HUES64 (cell line): Measurements from ENCODE around the gene STARD6.

Source experiments
- H3K27ac ChIP-seq: 2 replicates; pipeline ENCODE4 v1.7.0; 2013; ENCODE audit warnings: low read depth, low read length, inconsistent platforms
- H3K27me3 ChIP-seq: 2 replicates; pipeline ENCODE4 v1.6.1; 2013; ENCODE audit warnings: mild to moderate bottlenecking, low read length; ENCODE audit not compliant: insufficient read depth
- H3K36me3 ChIP-seq: 2 replicates; pipeline ENCODE4 v1.6.1; 2013; ENCODE audit warnings: mild to moderate bottlenecking, low read length; ENCODE audit not compliant: insufficient read depth
- H3K4me1 ChIP-seq: 2 replicates; pipeline ENCODE4 v1.6.1; 2013; ENCODE audit warnings: mild to moderate bottlenecking, low read length, moderate library complexity; ENCODE audit not compliant: insufficient read depth
- H3K4me3 ChIP-seq: 2 replicates; pipeline ENCODE4 v1.5.1; 2013; ENCODE audit warnings: mild to moderate bottlenecking, low read length, moderate library complexity
- H3K9ac ChIP-seq: 2 replicates; pipeline ENCODE4 v1.6.1; 2013; ENCODE audit warnings: mild to moderate bottlenecking, low read depth, low read length
- H3K9me3 ChIP-seq: 2 replicates; pipeline ENCODE4 v1.6.1; 2013; ENCODE audit warnings: low read depth, low read length; ENCODE audit not compliant: insufficient read depth
- WGBS: fragments of 150-250, 120-280 bp; methylation state at CpG from one replicate; pipeline ENCODE4 v1.1.7; 2013; ENCODE audit warnings: missing lambda C conversion rate; 5-methylcytosine and 5-hydroxymethylcytosine counted together

Gene STARD6

DNA sequence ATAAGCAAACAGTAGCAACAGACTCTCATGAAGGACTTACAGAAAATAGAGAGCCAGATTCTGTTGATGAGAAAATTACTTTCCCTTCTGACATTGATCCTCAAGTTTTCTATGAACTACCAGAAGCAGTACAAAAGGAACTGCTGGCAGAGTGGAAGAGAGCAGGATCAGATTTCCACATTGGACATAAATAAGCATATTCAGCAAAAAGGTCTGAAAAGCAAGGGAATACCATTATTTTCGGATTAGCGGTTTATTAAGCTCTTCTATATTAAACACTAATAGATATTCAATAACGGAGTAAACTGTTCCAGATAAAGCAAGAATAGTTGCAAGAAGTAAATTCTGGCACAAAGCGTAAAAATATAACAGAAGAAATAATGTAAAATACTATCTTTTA, 63.4 kb downstream of the STARD6 start:
- WGBS, result 100% methylated on average over 1 of the region's 4 CpGs
- H3K4me1 ChIP-seq, result no peaks in the 10 kb centered on the region
- no peak overlapping the region for H3K27ac ChIP-seq
- no peaks in the 10 kb centered on the region for H3K27me3 ChIP-seq
- H3K9ac ChIP-seq, result no peak overlapping the region
- H3K36me3 ChIP-seq, result peaks cover 56% of the 10 kb centered on the region
- H3K4me3 ChIP-seq, result no peak overlapping the region
- H3K9me3 ChIP-seq, result peaks cover 13% of the 10 kb centered on the region

DNA sequence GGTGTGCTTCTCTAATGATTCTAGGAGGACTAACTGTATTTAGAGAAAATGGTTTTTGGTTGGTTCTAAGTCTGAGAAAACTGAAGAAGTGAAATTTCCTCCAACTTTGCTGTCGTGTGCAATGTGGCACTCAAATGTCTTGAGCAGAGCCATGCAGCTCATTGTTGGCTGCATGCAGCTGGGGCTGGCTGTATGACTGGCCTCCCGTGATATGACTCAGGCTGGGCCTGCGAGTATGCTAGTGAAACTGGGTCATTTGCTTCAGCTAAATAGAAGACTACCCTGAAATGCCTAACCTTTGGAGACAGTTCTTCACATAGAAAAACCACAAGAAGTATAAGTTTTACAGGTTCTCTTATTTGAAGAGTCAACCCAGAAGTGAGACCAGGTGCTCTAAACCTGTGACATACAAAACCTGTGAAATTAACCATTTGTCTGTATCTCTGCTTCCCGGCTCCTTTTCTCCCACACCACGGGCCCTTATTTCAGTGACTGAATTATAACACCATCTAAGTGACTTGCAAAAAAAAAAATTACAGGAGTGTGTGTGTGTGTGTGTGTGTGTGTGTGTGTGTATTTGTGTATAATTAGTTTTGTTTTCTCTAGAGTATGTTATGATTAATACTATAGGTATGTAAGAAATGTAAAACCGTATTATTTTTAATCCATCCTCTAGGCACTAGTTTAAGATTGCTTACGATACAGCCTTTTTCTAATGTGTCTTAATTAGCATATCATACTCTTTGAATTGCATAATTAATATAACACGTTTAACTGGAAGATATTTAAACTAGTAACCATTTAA, 72.5 kb downstream of the STARD6 start:
- Histone ChIP-seq H3K27ac (0 out of 2 replicates have a peak overlapping the region, but pooled peaks have one; percentile 40), H3K27me3 (no peaks in the 10 kb centered on the region), H3K9ac (no peak overlapping the region), H3K4me1 (peaks cover 4% of the 10 kb centered on the region; the same call in 1 of the 2 replicates), H3K36me3 (peaks cover 90% of the 10 kb centered on the region), H3K4me3 (no peak overlapping the region), H3K9me3 (no peaks in the 10 kb centered on the region)
- 86% methylated on average over 4 of the region's 8 CpGs for WGBS

DNA sequence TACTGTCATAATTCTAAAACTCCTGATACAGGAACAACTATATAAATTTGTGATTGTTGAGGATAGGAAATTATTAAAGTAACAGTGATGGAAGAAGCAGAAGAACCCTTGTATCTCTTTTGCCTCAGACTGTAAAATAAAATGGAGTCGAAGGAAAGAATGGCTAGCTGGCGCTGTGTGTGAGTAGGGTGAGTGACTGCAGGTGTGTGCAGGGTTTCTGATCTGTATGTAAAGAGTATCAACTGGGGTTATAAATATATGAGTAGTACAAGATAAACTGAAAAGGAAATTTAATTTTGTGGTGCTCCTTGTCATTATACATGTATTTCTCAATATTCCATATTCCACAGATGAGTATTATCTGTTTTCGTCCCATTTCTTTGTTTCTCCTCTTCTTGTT, 73.1 kb downstream of the STARD6 start:
- no peak overlapping the region for H3K9ac ChIP-seq
- peaks cover 95% of the 10 kb centered on the region for H3K36me3 ChIP-seq
- no peak overlapping the region; the same call in 1 of the 2 replicates for H3K27ac ChIP-seq
- no peaks in the 10 kb centered on the region for H3K9me3 ChIP-seq
- no peak overlapping the region for H3K4me3 ChIP-seq
- no peaks in the 10 kb centered on the region for H3K27me3 ChIP-seq
- WGBS, result 97% methylated on average over 3 of the region's 3 CpGs
- peaks cover 10% of the 10 kb centered on the region for H3K4me1 ChIP-seq

GRCh38 chr18:54280220-54280569, 77.5 kb downstream of the STARD6 start:
- Histone ChIP-seq H3K27me3 (no peaks in the 10 kb centered on the region), H3K4me3 (no peak overlapping the region), H3K4me1 (peaks cover 12% of the 10 kb centered on the region), H3K36me3 (peaks cover 92% of the 10 kb centered on the region), H3K27ac (no peak overlapping the region), H3K9me3 (no peaks in the 10 kb centered on the region), H3K9ac (no peak overlapping the region)

DNA sequence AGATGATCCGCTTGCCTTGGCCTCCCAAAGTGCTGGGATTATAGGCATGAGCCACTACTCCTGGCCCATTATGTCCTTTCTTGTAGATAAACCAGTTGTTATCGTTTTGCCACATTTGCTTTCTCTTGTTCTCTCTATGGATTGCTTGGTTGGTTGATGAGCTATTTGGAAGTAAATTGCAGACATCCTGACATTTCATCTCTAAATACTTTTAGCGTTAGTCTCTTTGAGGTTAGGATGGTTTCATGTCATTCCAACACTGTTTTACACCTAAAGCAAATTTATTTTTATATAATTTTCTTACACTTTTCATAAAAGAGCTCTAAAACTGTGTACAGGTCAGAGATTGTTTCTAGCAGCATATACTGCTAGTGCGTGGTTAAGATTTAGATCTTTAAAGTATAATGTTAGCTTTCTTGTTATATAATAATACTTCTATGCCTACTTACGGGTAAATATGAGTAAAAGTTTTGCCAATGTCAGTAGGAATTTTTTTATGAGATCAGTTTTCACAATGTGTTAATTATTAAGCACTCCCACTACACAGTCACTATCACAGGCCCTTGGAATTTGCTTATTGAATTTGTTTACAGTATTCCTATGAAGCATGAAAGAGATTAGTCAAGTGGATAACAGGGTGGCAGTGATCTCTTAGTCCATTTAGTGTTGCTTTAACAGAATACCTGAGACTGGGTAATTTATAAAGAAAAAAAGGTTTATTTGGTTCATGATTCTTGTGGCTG, 78.0 kb downstream of the STARD6 start:
- Histone ChIP-seq H3K27ac (no peak overlapping the region), H3K27me3 (no peaks in the 10 kb centered on the region), H3K9me3 (no peaks in the 10 kb centered on the region), H3K4me1 (peaks cover 12% of the 10 kb centered on the region), H3K9ac (no peak overlapping the region), H3K36me3 (peaks cover 92% of the 10 kb centered on the region), H3K4me3 (no peak overlapping the region)
- WGBS, result 98% methylated on average over 3 of the region's 5 CpGs

DNA sequence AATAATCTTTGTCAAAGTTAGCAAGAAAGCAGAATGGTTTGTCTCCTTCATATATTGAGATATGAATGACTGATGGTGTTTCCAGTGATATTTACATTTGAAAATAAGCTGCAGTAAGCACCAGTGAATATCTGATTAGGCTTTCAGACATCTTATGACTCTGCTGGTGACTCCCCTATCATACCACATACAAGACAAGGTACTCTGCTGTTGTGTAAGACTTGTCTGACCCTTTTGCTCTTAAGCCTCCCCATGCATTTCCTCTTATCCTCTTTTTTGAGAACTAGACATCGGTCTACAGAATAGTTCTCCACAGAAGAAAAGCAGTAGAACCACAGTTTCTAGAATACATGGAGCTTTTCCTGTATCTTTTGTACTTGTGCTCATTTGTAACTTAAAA, 79.0 kb downstream of the STARD6 start:
- H3K4me1 ChIP-seq, result peaks cover 12% of the 10 kb centered on the region
- H3K27me3 ChIP-seq, result no peaks in the 10 kb centered on the region
- H3K27ac ChIP-seq, result no peak overlapping the region
- no peaks in the 10 kb centered on the region for H3K9me3 ChIP-seq
- 94% methylated on average over 1 of the region's 1 CpG for WGBS
- H3K9ac ChIP-seq, result no peak overlapping the region
- no peak overlapping the region for H3K4me3 ChIP-seq
- H3K36me3 ChIP-seq, result peaks cover 92% of the 10 kb centered on the region

DNA sequence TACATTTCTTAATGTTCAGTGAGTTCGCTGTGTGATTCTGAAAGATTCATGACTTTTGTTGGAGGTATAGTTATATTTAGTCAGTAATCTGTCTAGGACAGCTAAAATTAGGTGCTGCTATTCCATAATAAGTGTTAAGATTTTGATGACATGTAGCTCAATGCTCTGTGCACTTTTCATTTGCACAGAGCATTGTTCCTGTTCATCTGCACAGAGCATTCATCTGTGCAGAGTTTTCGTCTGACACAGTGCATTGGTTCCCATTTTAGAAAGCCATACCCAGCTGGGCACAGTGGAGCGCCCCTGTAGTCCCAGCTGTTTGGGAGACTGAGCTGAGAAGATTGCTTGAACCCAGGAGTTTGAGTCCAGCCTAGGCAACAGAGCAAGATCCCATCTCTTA, 79.8 kb downstream of the STARD6 start:
- H3K27ac ChIP-seq, result no peak overlapping the region
- H3K4me1 ChIP-seq, result peaks cover 12% of the 10 kb centered on the region
- H3K27me3 ChIP-seq, result no peaks in the 10 kb centered on the region
- H3K4me3 ChIP-seq, result no peak overlapping the region
- no peak overlapping the region for H3K9ac ChIP-seq
- WGBS, result 93% methylated on average over 3 of the region's 3 CpGs
- peaks cover 85% of the 10 kb centered on the region for H3K36me3 ChIP-seq
- no peaks in the 10 kb centered on the region for H3K9me3 ChIP-seq
